Measurements from ENCODE around the gene RLN3. TPM values are rescaled to one million over a fixed set of nuclear protein-coding genes. Genes with fewer than 3 reads are reported as not detected.

Gene RLN3
- total and polyA plus RNA-seq, 9 of the 15 experiments (the other 6 are each of a cell fraction or from before 2014, with no cell fraction given): 0.31 to 1.2 (median 0.71) TPM; not detected in 6

GRCh38 chr19:14027856-14028450 is at the start of gene RLN3 (continued):
- TF ChIP-seq ZBTB40 (IDR thresholded peaks at IDR 0.05): no peak
- TF ChIP-seq ZBTB40 (CRISPR knock-in tag; IDR thresholded peaks at IDR 0.05): no peak
- no peak for TF ChIP-seq HNRNPLL (IDR thresholded peaks at IDR 0.05; ENCODE audit: low read depth, low read length, poor library complexity, severe bottlenecking)
- no peak for TF ChIP-seq MAZ (CRISPR knock-in tag; conservative IDR thresholded peaks at IDR 0.05 in 1 of 2, IDR thresholded peaks at IDR 0.05 in 1 of 2)
- no peak for TF ChIP-seq SIN3B (IDR thresholded peaks at IDR 0.05; ENCODE audit: low read depth)
- TF ChIP-seq ZBTB11 (CRISPR knock-in tag; IDR thresholded peaks at IDR 0.05): 0 out of 6 replicates have a peak, but pooled peaks of 1 of the 3 experiments have one; percentile 27
- 0 out of 4 replicates have a peak, but pooled peaks of 1 of the 2 experiments have one; percentile 15 for TF ChIP-seq MNT (conservative IDR thresholded peaks at IDR 0.05)
- TF ChIP-seq CBX5 (IDR thresholded peaks at IDR 0.05; ENCODE audit: borderline replicate concordance, low read depth): no peak
- TF ChIP-seq MAFK (IDR thresholded peaks at IDR 0.05; ENCODE audit: low read length): no peak
- TF ChIP-seq KHSRP (IDR thresholded peaks at IDR 0.05): no peak
- TF ChIP-seq KDM1A (IDR thresholded peaks at IDR 0.05): peak; percentile 54 to 62; a peak in 3 of 4 replicates
- no peak for TF ChIP-seq ZNF830 (CRISPR knock-in tag; IDR thresholded peaks at IDR 0.05)

Measured in K562 (cell line).